ENCODE measurements around the gene ISG15.
"Not testable (repeated sequence)": the region's sequence is repeated elsewhere in the genome, so short reads cannot be mapped to it uniquely, and the experiment has no call there.

The ISG15 gene

GRCh38 chr1:1025730-1026129 is 12.4 kb downstream of the ISG15 start:
- Histone ChIP-seq H3K79me2 (ENCODE audit: insufficient read depth, low read length) (no peaks in the 10 kb centered on the region), H3F3A (ENCODE audit: low read depth) (no peaks in the 10 kb centered on the region), H3K4me1 (ENCODE audit: insufficient read depth, low read length, poor library complexity, severe bottlenecking) (peaks cover 6% of the 10 kb centered on the region), H3K9ac (ENCODE audit: low read depth, low read length, poor library complexity, severe bottlenecking) (no peak overlapping the region), H3K9me3 (ENCODE audit: insufficient read depth, low read depth, low read length) (no peaks in the 10 kb centered on the region), H2AFZ (ENCODE audit: low read length) (no peak overlapping the region), H3K27me3 (ENCODE audit: insufficient read depth, low read length, poor library complexity, severe bottlenecking) (no peaks in the 10 kb centered on the region), H3K4me3 (ENCODE audit: low read length, poor library complexity, severe bottlenecking) (no peak overlapping the region), H4K20me1 (ENCODE audit: insufficient read depth, low read length, poor library complexity, severe bottlenecking) (peaks cover 7% of the 10 kb centered on the region), H3K9me2 (replicated peaks; ENCODE audit: low read depth, low read length) (no peaks in the 10 kb centered on the region), H3K36me3 (ENCODE audit: insufficient read depth, low read length) (no peaks in the 10 kb centered on the region), H3K4me2 (ENCODE audit: low read depth, low read length, poor library complexity, severe bottlenecking) (no peak overlapping the region)
- TF ChIP-seq CTCF (conservative IDR thresholded peaks at IDR 0.05; ENCODE audit: low read length) (no peak), EZH2phosphoT487 (IDR thresholded peaks at IDR 0.05; ENCODE audit: borderline replicate concordance) (no peak)

- TF ChIP-seq EZH2phosphoT487 (IDR thresholded peaks at IDR 0.05; ENCODE audit: borderline replicate concordance) (no peak), CTCF (conservative IDR thresholded peaks at IDR 0.05; ENCODE audit: low read length) (no peak)
- no peak overlapping the region for H3K4me3 ChIP-seq (ENCODE audit: low read length, poor library complexity, severe bottlenecking)
- H3K4me1 ChIP-seq (ENCODE audit: insufficient read depth, low read length, poor library complexity, severe bottlenecking) = no peaks in the 10 kb centered on the region
- no peaks in the 10 kb centered on the region for H4K20me1 ChIP-seq (ENCODE audit: insufficient read depth, low read length, poor library complexity, severe bottlenecking)
- no peaks in the 10 kb centered on the region for H3K27me3 ChIP-seq (ENCODE audit: insufficient read depth, low read length, poor library complexity, severe bottlenecking)
- no peak overlapping the region for H3K9ac ChIP-seq (ENCODE audit: low read depth, low read length, poor library complexity, severe bottlenecking)
- no peaks in the 10 kb centered on the region for H3K9me2 ChIP-seq (replicated peaks; ENCODE audit: low read depth, low read length)
- no peaks in the 10 kb centered on the region for H3K9me3 ChIP-seq (ENCODE audit: insufficient read depth, low read depth, low read length)
- no peak overlapping the region for H3K4me2 ChIP-seq (ENCODE audit: low read depth, low read length, poor library complexity, severe bottlenecking)
- H3F3A ChIP-seq (ENCODE audit: low read depth) = no peaks in the 10 kb centered on the region
- H3K79me2 ChIP-seq (ENCODE audit: insufficient read depth, low read length) = no peaks in the 10 kb centered on the region
- H2AFZ ChIP-seq (ENCODE audit: low read length) = no peak overlapping the region
- H3K36me3 ChIP-seq (ENCODE audit: insufficient read depth, low read length) = no peaks in the 10 kb centered on the region
Measured at GRCh38 chr1:1026599-1027413, 13.5 kb downstream of the ISG15 start.

- H3K4me2 ChIP-seq (ENCODE audit: low read depth, low read length, poor library complexity, severe bottlenecking) = no peak overlapping the region
- H2AFZ ChIP-seq (ENCODE audit: low read length) = no peak overlapping the region
- H3F3A ChIP-seq (ENCODE audit: low read depth) = no peaks in the 10 kb centered on the region
- H4K20me1 ChIP-seq (ENCODE audit: insufficient read depth, low read length, poor library complexity, severe bottlenecking) = no peaks in the 10 kb centered on the region
- TF ChIP-seq CTCF (conservative IDR thresholded peaks at IDR 0.05; ENCODE audit: low read length) (no peak), EZH2phosphoT487 (IDR thresholded peaks at IDR 0.05; ENCODE audit: borderline replicate concordance) (no peak)
- no peaks in the 10 kb centered on the region for H3K4me1 ChIP-seq (ENCODE audit: insufficient read depth, low read length, poor library complexity, severe bottlenecking)
- H3K9me2 ChIP-seq (replicated peaks; ENCODE audit: low read depth, low read length) = no peaks in the 10 kb centered on the region
- no peak overlapping the region for H3K4me3 ChIP-seq (ENCODE audit: low read length, poor library complexity, severe bottlenecking)
- no peaks in the 10 kb centered on the region for H3K36me3 ChIP-seq (ENCODE audit: insufficient read depth, low read length)
- H3K79me2 ChIP-seq (ENCODE audit: insufficient read depth, low read length) = no peaks in the 10 kb centered on the region
- no peak overlapping the region for H3K9ac ChIP-seq (ENCODE audit: low read depth, low read length, poor library complexity, severe bottlenecking)
- H3K9me3 ChIP-seq (ENCODE audit: insufficient read depth, low read depth, low read length) = no peaks in the 10 kb centered on the region
- H3K27me3 ChIP-seq (ENCODE audit: insufficient read depth, low read length, poor library complexity, severe bottlenecking) = no peaks in the 10 kb centered on the region
Measured at GRCh38 chr1:1027791-1028190, 14.5 kb downstream of the ISG15 start.

- not testable (repeated sequence) for H4K20me1 ChIP-seq (ENCODE audit: insufficient read depth, low read length, poor library complexity, severe bottlenecking); H3K36me3 ChIP-seq (ENCODE audit: insufficient read depth, low read length); H3K4me2 ChIP-seq (ENCODE audit: low read depth, low read length, poor library complexity, severe bottlenecking); H3K9me2 ChIP-seq (replicated peaks; ENCODE audit: low read depth, low read length); H3K9ac ChIP-seq (ENCODE audit: low read depth, low read length, poor library complexity, severe bottlenecking); H3K9me3 ChIP-seq (ENCODE audit: insufficient read depth, low read depth, low read length); H3F3A ChIP-seq (ENCODE audit: low read depth); H3K4me3 ChIP-seq (ENCODE audit: low read length, poor library complexity, severe bottlenecking); H3K4me1 ChIP-seq (ENCODE audit: insufficient read depth, low read length, poor library complexity, severe bottlenecking); H3K27me3 ChIP-seq (ENCODE audit: insufficient read depth, low read length, poor library complexity, severe bottlenecking); H3K79me2 ChIP-seq (ENCODE audit: insufficient read depth, low read length); H2AFZ ChIP-seq (ENCODE audit: low read length)
Measured at GRCh38 chr1:1030867-1031658, 17.8 kb downstream of the ISG15 start.

Data from Loucy (cell line).